Stimulated activated effector memory CD8-positive, alpha-beta T cell treated with anti-CD3 and anti-CD28 coated beads, Interleukin-12 subunit alpha, Interleukin-12 subunit beta, amount 100 ng/mL, for 72 hours (primary cell): ENCODE measurements around the gene POU6F2.
A peak's percentile ranks its signal among the peaks of the same experiment; 100 is the strongest.
"Not testable (repeated sequence)": the region's sequence is repeated elsewhere in the genome, so short reads cannot be mapped to it uniquely, and the experiment has no call there.

ENCODE experiments used
- ATAC-seq: fragments of 150-1000 bp; cut with Tn5 transposase; 2 replicates; pipeline ENCODE4 v1.10.0; 2021
- DNase-seq, 2 donors: peaks; one replicate each; pipeline ENCODE4 v3.0.0; 2021 to 2022; ENCODE audit warnings: low spot score in 2 of 2
- H3K27ac Mint-ChIP-seq: one replicate; pipeline ENCODE4 v1.8.0; 2022; ENCODE audit warnings: mild to moderate bottlenecking, mixed read lengths
- H3K36me3 Mint-ChIP-seq: one replicate; pipeline ENCODE4 v1.8.0; 2022; ENCODE audit warnings: mild to moderate bottlenecking, mixed read lengths
- H3K4me1 Mint-ChIP-seq: one replicate; pipeline ENCODE4 v1.8.0; 2022; ENCODE audit warnings: mixed read lengths
- H3K4me3 Mint-ChIP-seq: one replicate; pipeline ENCODE4 v1.8.0; 2022; ENCODE audit warnings: mild to moderate bottlenecking, mixed read lengths
- H3K9me3 Mint-ChIP-seq: one replicate; pipeline ENCODE4 v1.8.0; 2022; ENCODE audit warnings: mixed read lengths

POU6F2 gene

DNA sequence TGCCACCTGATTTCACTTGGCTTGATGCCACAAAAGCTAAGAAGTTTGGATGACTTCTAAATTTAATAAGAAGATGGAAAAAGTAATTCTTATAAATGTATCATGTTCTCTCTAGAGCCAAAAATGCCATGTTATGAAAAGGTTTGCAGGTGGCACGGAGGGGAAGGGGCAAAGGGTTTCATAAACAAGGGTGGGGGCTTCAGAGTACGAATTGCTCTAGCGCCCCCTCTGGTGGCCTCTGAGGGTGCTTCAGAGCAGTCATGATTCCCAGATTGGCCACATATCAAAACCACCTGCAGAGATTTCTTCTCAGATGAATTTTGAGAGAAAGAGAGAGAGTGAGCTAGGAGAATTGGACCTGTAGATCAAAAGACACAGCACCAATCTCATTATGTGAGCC, 379.9 kb downstream of the POU6F2 start:
- ATAC-seq (no peak), DNase-seq (no peak)
- Mint-ChIP-seq H3K9me3 (no peaks in the 10 kb centered on the region), H3K36me3 (no peaks in the 10 kb centered on the region), H3K4me1 (peaks cover 12% of the 10 kb centered on the region), H3K27ac (no peak overlapping the region), H3K4me3 (no peak overlapping the region)

- no peaks in the 10 kb centered on the region for H3K9me3 Mint-ChIP-seq
- peaks cover 12% of the 10 kb centered on the region for H3K4me1 Mint-ChIP-seq
- DNase-seq (no peak), ATAC-seq (no peak)
- no peak overlapping the region for H3K27ac Mint-ChIP-seq
- no peak overlapping the region for H3K4me3 Mint-ChIP-seq
- no peaks in the 10 kb centered on the region for H3K36me3 Mint-ChIP-seq
Measured at GRCh38 chr7:39360038-39360437, 382.3 kb downstream of the POU6F2 start.

DNA sequence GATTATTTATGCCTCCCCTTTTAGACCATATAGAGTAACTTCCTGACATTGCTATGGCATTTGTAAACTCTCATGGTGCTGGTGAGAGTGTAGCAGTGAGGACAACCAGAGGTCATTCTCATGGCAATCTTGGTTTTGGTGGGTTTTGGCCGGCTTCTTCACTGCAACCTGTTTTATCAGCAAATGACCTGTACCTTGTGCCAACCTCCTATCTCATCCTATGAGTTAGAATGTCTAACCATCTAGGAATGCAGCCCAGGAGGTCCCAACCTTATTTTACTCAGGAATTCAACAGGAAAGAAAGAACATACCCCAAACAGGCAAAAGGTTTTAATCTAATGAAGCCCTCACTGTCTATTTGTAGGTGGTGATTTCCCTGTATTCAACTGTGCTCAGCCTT, 383.1 kb downstream of the POU6F2 start:
- no peaks in the 10 kb centered on the region for H3K9me3 Mint-ChIP-seq
- H3K36me3 Mint-ChIP-seq = no peaks in the 10 kb centered on the region
- ATAC-seq (no peak), DNase-seq (no peak)
- H3K27ac Mint-ChIP-seq = no peak overlapping the region
- H3K4me1 Mint-ChIP-seq = peaks cover 7% of the 10 kb centered on the region
- H3K4me3 Mint-ChIP-seq = no peak overlapping the region

DNA sequence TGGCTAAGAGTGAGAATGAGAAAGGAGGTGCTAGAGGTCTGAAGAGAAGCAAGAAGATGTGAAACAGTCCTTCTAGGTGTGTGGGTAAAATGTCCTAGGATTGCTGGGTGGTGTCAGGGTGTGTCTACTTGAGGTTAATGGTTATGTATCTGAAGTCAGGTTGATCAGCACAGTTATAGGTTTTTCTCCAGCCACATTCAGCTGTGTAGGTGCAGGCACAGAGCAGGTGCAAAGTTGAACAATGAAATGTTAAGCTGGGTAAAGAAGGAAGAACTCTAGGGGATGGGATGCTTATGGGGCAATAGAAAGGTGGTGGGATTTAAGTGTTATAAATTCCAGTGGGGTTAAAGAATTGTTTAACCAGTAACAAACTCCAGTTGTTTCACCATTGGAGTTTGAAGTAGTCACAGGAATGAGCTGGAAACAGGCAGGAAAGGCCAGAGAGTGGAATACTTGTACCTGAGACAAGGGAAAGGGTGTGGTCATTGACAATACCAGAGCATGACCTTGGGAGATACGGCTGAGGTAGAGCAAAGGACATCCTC, 388.1 kb downstream of the POU6F2 start:
- H3K36me3 Mint-ChIP-seq = no peaks in the 10 kb centered on the region
- ATAC-seq (no peak), DNase-seq (no peak)
- H3K4me1 Mint-ChIP-seq = no peaks in the 10 kb centered on the region
- no peak overlapping the region for H3K27ac Mint-ChIP-seq
- H3K4me3 Mint-ChIP-seq = no peak overlapping the region
- H3K9me3 Mint-ChIP-seq = no peaks in the 10 kb centered on the region

DNA sequence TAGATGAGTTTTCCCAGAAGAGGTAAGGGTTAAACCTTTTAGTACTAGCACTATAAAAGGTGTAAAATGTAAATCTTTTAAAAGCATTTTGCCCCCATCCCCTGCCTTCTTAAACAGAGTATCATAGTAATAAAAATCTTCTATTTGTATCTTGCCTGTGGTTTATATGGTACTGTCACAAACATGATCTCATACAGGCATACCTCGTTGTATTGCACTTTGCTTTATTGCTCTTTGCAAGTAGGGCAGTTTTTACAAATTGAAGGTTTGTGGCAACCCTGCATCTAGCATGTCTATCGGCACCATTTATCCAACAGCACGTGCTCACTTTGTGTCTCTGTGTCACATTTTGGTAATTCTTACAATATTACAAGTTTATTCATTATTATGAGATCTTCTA, 389.7 kb downstream of the POU6F2 start:
- no peaks in the 10 kb centered on the region for H3K9me3 Mint-ChIP-seq
- no peak overlapping the region for H3K4me3 Mint-ChIP-seq
- DNase-seq (no peak), ATAC-seq (no peak)
- no peak overlapping the region for H3K27ac Mint-ChIP-seq
- H3K36me3 Mint-ChIP-seq = no peaks in the 10 kb centered on the region
- no peaks in the 10 kb centered on the region for H3K4me1 Mint-ChIP-seq

DNA sequence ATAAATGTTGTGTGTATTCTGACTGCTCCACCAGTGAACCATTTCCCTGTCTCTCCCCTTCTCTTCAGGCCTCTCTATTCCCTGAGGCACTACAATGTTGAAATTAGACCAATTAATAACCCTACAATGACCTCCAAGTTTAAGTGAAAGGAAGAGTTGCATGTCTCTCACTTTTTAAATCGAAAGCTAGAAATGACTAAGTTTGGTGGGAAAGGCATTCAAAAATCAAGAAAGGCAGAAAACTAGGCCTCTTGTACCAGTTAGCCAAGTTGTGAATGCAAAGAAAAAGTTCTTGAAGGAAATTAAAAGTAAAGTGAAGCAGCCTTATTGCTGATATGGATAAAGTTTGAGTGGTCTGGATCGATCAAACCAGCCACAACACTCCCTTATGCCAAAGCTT, 390.2 kb downstream of the POU6F2 start:
- no peaks in the 10 kb centered on the region for H3K9me3 Mint-ChIP-seq
- no peak overlapping the region for H3K4me3 Mint-ChIP-seq
- H3K27ac Mint-ChIP-seq = no peak overlapping the region
- ATAC-seq (no peak), DNase-seq (no peak)
- no peaks in the 10 kb centered on the region for H3K4me1 Mint-ChIP-seq
- H3K36me3 Mint-ChIP-seq = no peaks in the 10 kb centered on the region

DNA sequence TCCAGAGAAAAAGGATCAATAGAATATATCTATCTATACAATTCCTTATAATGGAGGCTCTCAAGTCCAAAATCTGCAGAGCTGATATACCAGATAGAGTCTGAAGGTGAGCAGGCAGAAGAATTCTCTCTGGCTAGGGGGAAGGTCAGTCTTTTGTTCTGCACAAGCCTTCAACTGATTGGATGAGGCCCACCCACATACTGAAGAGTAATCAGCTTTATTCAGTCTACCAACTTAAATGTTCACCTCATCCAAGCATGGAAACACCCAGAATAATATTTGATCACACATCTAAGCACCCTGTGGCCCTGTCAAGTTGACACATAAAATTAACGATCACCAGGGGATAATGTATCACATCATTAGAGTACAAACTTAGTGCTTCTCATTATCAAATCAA, 394.7 kb downstream of the POU6F2 start:
- DNase-seq (no peak), ATAC-seq (no peak)
- H3K36me3 Mint-ChIP-seq = no peaks in the 10 kb centered on the region
- no peak overlapping the region for H3K4me3 Mint-ChIP-seq
- H3K27ac Mint-ChIP-seq = no peak overlapping the region
- H3K9me3 Mint-ChIP-seq = no peaks in the 10 kb centered on the region
- H3K4me1 Mint-ChIP-seq = no peaks in the 10 kb centered on the region

- ATAC-seq (no peak), DNase-seq (no peak)
- Mint-ChIP-seq H3K36me3 (no peaks in the 10 kb centered on the region), H3K27ac (no peak overlapping the region), H3K4me3 (no peak overlapping the region), H3K4me1 (no peaks in the 10 kb centered on the region), H3K9me3 (no peaks in the 10 kb centered on the region)
Measured at GRCh38 chr7:39374436-39375040, 396.8 kb downstream of the POU6F2 start.

GRCh38 chr7:39375047-39375873, 397.6 kb downstream of the POU6F2 start:
- no peaks in the 10 kb centered on the region for H3K4me1 Mint-ChIP-seq
- no peak overlapping the region for H3K4me3 Mint-ChIP-seq
- no peak for ATAC-seq
- no peaks in the 10 kb centered on the region for H3K36me3 Mint-ChIP-seq
- H3K9me3 Mint-ChIP-seq = no peaks in the 10 kb centered on the region
- H3K27ac Mint-ChIP-seq = no peak overlapping the region
- no peak for DNase-seq

GRCh38 chr7:39375874-39376190, 398.1 kb downstream of the POU6F2 start:
- H3K4me1 Mint-ChIP-seq = no peaks in the 10 kb centered on the region
- no peak for DNase-seq
- no peak for ATAC-seq
- no peak overlapping the region for H3K4me3 Mint-ChIP-seq
- no peaks in the 10 kb centered on the region for H3K9me3 Mint-ChIP-seq
- no peak overlapping the region for H3K27ac Mint-ChIP-seq
- H3K36me3 Mint-ChIP-seq = no peaks in the 10 kb centered on the region

GRCh38 chr7:39376881-39377280, 399.2 kb downstream of the POU6F2 start:
- H3K4me1 Mint-ChIP-seq, ATAC-seq, H3K4me3 Mint-ChIP-seq, H3K27ac Mint-ChIP-seq, H3K9me3 Mint-ChIP-seq, DNase-seq, H3K36me3 Mint-ChIP-seq: not testable (repeated sequence)

GRCh38 chr7:39379416-39379815, 401.7 kb downstream of the POU6F2 start:
- Mint-ChIP-seq H3K9me3 (no peaks in the 10 kb centered on the region), H3K4me1 (no peaks in the 10 kb centered on the region), H3K4me3 (no peak overlapping the region), H3K27ac (no peak overlapping the region), H3K36me3 (no peaks in the 10 kb centered on the region)
- DNase-seq (no peak), ATAC-seq (no peak)

GRCh38 chr7:39383136-39383535, 405.4 kb downstream of the POU6F2 start:
- DNase-seq (no peak), ATAC-seq (no peak)
- H3K4me3 Mint-ChIP-seq = no peak overlapping the region
- no peak overlapping the region for H3K27ac Mint-ChIP-seq
- no peaks in the 10 kb centered on the region for H3K9me3 Mint-ChIP-seq
- H3K36me3 Mint-ChIP-seq = no peaks in the 10 kb centered on the region
- H3K4me1 Mint-ChIP-seq = no peaks in the 10 kb centered on the region

DNA sequence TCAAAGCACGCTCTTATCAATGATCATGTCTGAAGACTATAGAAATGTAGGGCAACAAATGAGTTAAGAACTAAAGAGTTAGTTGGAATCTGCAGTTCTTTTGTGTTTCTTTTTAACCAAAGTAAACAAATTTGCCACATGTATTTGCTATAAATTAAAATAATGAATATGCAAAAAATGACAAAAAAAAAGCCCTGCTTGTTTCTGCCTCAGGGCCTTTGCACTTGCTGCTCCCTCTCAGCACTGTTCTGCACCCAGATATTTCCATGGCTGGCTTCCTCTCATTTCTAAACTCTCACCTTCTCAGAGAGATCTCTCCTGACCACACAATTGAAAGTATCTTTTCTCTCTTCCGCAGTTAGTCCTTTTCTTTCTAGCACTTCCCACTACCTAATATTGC, 406.7 kb downstream of the POU6F2 start:
- no peaks in the 10 kb centered on the region for H3K36me3 Mint-ChIP-seq
- H3K4me3 Mint-ChIP-seq = no peak overlapping the region
- DNase-seq = no peak
- no peaks in the 10 kb centered on the region for H3K9me3 Mint-ChIP-seq
- no peaks in the 10 kb centered on the region for H3K4me1 Mint-ChIP-seq
- no peak overlapping the region for H3K27ac Mint-ChIP-seq
- no peak for ATAC-seq

DNA sequence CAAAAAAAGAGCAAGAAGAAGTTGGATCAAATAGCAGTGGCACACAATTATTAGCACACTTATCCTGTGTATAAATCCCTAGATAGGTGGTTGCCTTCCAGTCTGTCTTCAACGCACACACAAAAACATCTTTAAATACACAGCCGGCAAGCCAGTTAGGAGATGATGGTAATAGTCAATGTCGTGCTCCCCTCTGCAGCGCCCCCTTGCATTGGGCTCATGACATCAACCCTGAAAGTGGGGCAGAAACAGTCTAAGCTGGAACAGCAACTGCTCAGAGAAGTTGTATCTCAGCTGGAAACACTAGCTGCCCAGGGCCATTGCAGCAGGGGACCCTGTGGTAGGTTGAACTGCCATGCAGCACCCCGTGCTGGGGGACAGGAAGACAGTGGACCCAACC, 409.0 kb downstream of the POU6F2 start:
- Mint-ChIP-seq H3K4me3 (no peak overlapping the region), H3K27ac (no peak overlapping the region), H3K9me3 (no peaks in the 10 kb centered on the region), H3K4me1 (no peaks in the 10 kb centered on the region), H3K36me3 (no peaks in the 10 kb centered on the region)
- ATAC-seq (no peak), DNase-seq (no peak)

DNA sequence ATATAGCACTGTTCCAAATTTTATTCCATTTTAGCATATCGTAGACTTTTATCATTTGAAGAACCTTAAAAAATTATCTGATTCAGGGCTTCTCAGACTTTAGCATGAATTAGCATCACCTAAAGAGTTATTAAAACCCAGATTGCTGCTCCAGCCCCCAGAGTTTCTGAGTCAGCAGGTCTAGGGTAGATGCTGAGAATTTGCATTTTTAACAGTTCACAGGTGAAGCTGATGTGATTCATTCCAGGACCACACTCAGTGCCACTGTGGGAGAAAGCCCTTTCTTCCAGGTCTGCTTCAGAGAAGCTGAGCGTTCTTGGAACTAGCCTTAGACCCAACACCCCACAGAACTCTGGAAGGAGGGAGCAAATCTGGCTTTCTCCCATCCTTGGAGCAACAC, 414.4 kb downstream of the POU6F2 start:
- DNase-seq (peak in 1 of 2 donors; percentile 40), ATAC-seq (no peak)
- H3K9me3 Mint-ChIP-seq = no peaks in the 10 kb centered on the region
- no peak overlapping the region for H3K4me3 Mint-ChIP-seq
- no peaks in the 10 kb centered on the region for H3K36me3 Mint-ChIP-seq
- no peaks in the 10 kb centered on the region for H3K4me1 Mint-ChIP-seq
- H3K27ac Mint-ChIP-seq = no peak overlapping the region
